ENCODE data around the gene GRID1.
A peak's percentile ranks its signal among the peaks of the same experiment; 100 is the strongest.

Gene GRID1

GRCh38 chr10:85888559-85888958, 478.0 kb downstream of the GRID1 start:
- H3K4me3 ChIP-seq (ENCODE audit: control insufficient read depth, low read depth, low read length) = no peak overlapping the region
- DNase-seq (ENCODE audit: low read depth) = no peak
- no peak for TF ChIP-seq CTCF (conservative IDR thresholded peaks at IDR 0.05; ENCODE audit: control insufficient read depth, insufficient read depth, low read depth, low read length)

GRCh38 chr10:85888004-85888403, 478.6 kb downstream of the GRID1 start:
- DNase-seq (ENCODE audit: low read depth) = peak; percentile 11
- H3K4me3 ChIP-seq (ENCODE audit: control insufficient read depth, low read depth, low read length) = no peak overlapping the region
- no peak for TF ChIP-seq CTCF (conservative IDR thresholded peaks at IDR 0.05; ENCODE audit: control insufficient read depth, insufficient read depth, low read depth, low read length)

GRCh38 chr10:85874208-85874607, 492.4 kb downstream of the GRID1 start:
- DNase-seq (ENCODE audit: low read depth) = no peak
- H3K4me3 ChIP-seq (ENCODE audit: control insufficient read depth, low read depth, low read length) = no peak overlapping the region
- TF ChIP-seq CTCF (conservative IDR thresholded peaks at IDR 0.05; ENCODE audit: control insufficient read depth, insufficient read depth, low read depth, low read length) = no peak

GRCh38 chr10:85873063-85873462, 493.5 kb downstream of the GRID1 start:
- TF ChIP-seq CTCF (conservative IDR thresholded peaks at IDR 0.05; ENCODE audit: control insufficient read depth, insufficient read depth, low read depth, low read length) = no peak
- H3K4me3 ChIP-seq (ENCODE audit: control insufficient read depth, low read depth, low read length) = no peak overlapping the region
- DNase-seq (ENCODE audit: low read depth) = no peak

- no peak for DNase-seq (ENCODE audit: low read depth)
- no peak for TF ChIP-seq CTCF (conservative IDR thresholded peaks at IDR 0.05; ENCODE audit: control insufficient read depth, insufficient read depth, low read depth, low read length)
- no peak overlapping the region for H3K4me3 ChIP-seq (ENCODE audit: control insufficient read depth, low read depth, low read length)
Measured at GRCh38 chr10:85868627-85869499, 497.7 kb downstream of the GRID1 start.

DNA sequence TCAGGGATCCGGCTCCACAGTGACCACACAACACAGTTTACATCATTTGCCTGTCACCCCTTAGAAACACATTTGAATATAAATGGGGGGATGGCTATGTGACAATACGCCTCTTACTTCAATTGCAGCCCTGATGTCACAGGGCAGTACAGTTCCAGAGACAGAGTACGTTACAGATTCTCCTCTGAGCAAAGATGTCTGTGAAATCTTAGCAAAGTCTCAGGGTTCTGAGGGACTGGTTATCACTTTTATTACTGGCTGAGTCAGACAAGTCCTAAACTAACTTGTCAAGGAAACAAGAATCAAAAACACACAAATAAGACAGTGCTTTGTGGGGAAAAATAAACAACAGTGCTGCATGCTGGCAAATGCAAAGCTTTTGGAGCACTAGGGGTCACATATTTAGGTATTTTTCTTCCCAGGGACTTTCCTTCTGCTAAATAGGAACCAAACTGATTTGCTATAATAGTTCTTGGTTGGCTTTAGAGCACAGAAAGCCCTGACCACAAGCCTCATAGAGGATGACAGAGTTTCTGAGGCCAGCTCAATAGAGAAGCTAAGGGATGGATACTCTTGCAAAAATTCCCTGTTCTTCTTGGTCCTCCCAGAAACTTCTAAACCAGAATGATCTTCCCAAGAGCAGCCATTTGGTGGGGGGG, 501.6 kb downstream of the GRID1 start:
- no peak for DNase-seq (ENCODE audit: low read depth)
- H3K4me3 ChIP-seq (ENCODE audit: control insufficient read depth, low read depth, low read length) = no peak overlapping the region
- TF ChIP-seq CTCF (conservative IDR thresholded peaks at IDR 0.05; ENCODE audit: control insufficient read depth, insufficient read depth, low read depth, low read length) = no peak

Data from fibroblast of mammary gland (primary cell).